ENCODE measurements around the gene UVSSA.

GRCh38 chr4:1373892-1374705, 27.1 kb downstream of the UVSSA start:
- TF ChIP-seq MYC (IDR thresholded peaks at IDR 0.05; ENCODE audit: low read depth, low read length) = no peak
- no peak for TF ChIP-seq CTCF (IDR thresholded peaks at IDR 0.05; ENCODE audit: low read depth, low read length)
- TF ChIP-seq POLR2A (IDR thresholded peaks at IDR 0.05; ENCODE audit: extremely low read depth, insufficient read length) = no peak

All from NB4 (cell line).